Esophagus mucosa (tissue), 1 donor: Measurements from ENCODE around the gene SGTA. TPM values are rescaled to one million over a fixed set of nuclear protein-coding genes. Genes with fewer than 3 reads are reported as not detected.
A peak's percentile ranks its signal among the peaks of the same experiment; 100 is the strongest.
"Not testable (repeated sequence)": the region's sequence is repeated elsewhere in the genome, so short reads cannot be mapped to it uniquely, and the experiment has no call there.

Experiments used
- ATAC-seq: fragments of 200-7000 bp; cut with Tn5 transposase; one replicate; pipeline ENCODE4 v1.9.1; 2020
- total RNA-seq: library from RNA; stranded (reverse); gene quantifications from one replicate; pipeline ENCODE4 v1.2.4, GENCODE V29; 2023
- donor health status: DM: yes; HTN: yes; CAD: no.

SGTA gene
- total RNA-seq, 1 donor from 2014 or later: 32.4 TPM

GRCh38 chr19:2792666-2793065 lies 9.6 kb upstream of the SGTA start:
- ATAC-seq: not testable (repeated sequence)

- no peak for ATAC-seq
Measured at GRCh38 chr19:2791876-2792275, 8.8 kb upstream of the SGTA start.

- no peak for ATAC-seq
Measured at GRCh38 chr19:2791440-2791839, 8.4 kb upstream of the SGTA start.

- no peak for ATAC-seq
Measured at GRCh38 chr19:2790557-2791271, 7.6 kb upstream of the SGTA start.

- no peak for ATAC-seq
Measured at GRCh38 chr19:2790194-2790556, 7.1 kb upstream of the SGTA start.

GRCh38 chr19:2788237-2788636 lies 5.2 kb upstream of the SGTA start:
- ATAC-seq: no peak

GRCh38 chr19:2787115-2787514 lies 4.0 kb upstream of the SGTA start:
- no peak for ATAC-seq

- peak; percentile 95 for ATAC-seq
Measured at GRCh38 chr19:2785244-2785997, 2.3 kb upstream of the SGTA start, which contains the start of gene THOP1. TSS of gene THOP1 (plus strand) at chr19:2785503. CDS start at chr19:2785663, 160 bp downstream.

- ATAC-seq: no peak
Measured at GRCh38 chr19:2783781-2784145, 690 bp upstream of the SGTA start.

- ATAC-seq: no peak
Measured at GRCh38 chr19:2782329-2782935, 641 bp downstream of the SGTA start.

GRCh38 chr19:2780284-2780683 lies 2.8 kb downstream of the SGTA start:
- no peak for ATAC-seq

GRCh38 chr19:2779121-2779740 lies 3.8 kb downstream of the SGTA start:
- no peak for ATAC-seq

GRCh38 chr19:2777952-2778683 lies 5.0 kb downstream of the SGTA start:
- ATAC-seq: no peak

- no peak for ATAC-seq
Measured at GRCh38 chr19:2775556-2776430, 7.3 kb downstream of the SGTA start.

- ATAC-seq: no peak
Measured at GRCh38 chr19:2774953-2775555, 8.0 kb downstream of the SGTA start.

GRCh38 chr19:2774083-2774679 lies 8.9 kb downstream of the SGTA start:
- no peak for ATAC-seq

GRCh38 chr19:2771786-2772674 lies 11.0 kb downstream of the SGTA start:
- peak; percentile 3 for ATAC-seq

- no peak for ATAC-seq
Measured at GRCh38 chr19:2770055-2771013, 12.7 kb downstream of the SGTA start.
